SKM-1 (cell line): ENCODE measurements around the gene DENND6B.

Experiments
- DNase-seq: peaks from one replicate; lab custom pipeline; 2025; ENCODE audit not compliant: unreplicated experiment; lab: John Stamatoyannopoulos, UW

Gene DENND6B

DNA sequence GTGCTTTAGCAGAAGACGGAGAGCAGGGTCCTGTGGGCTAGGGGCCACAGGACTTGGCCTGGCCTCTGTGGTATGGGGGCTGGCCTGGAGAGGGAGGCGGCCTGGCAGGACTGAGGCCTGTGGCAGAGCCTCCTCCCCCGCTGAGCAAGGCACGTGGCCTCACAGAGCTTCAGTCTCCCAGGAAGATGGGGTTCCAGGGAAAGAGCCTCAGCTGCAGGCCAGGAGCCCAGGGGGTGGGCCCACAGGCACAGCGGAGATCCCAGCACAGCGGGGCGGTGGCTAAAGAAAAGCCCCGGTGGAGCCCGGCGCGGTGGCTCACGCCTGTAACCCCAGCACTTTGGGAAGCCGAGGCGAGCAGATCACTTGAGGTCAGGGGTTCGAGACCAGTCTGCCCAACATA, 67.5 kb downstream of the DENND6B start:
- DNase-seq = no peak
